Measurements from ENCODE around the gene LRRC32.

GRCh38 chr11:76656050-76656531, 14.5 kb downstream of the LRRC32 start:
- TF ChIP-seq CTCF (conservative IDR thresholded peaks at IDR 0.05; ENCODE audit: low read length) (no peak), EZH2phosphoT487 (IDR thresholded peaks at IDR 0.05; ENCODE audit: borderline replicate concordance, low read depth, low read length) (no peak)

Measured in OCI-LY7 (cell line).